Measurements from ENCODE around the gene METTL6. TPM values are rescaled to one million over a fixed set of nuclear protein-coding genes. Genes with fewer than 3 reads are reported as not detected.

The METTL6 gene
- total RNA-seq, 1 experiment from 2014 or later = 18.9 TPM

- no TSS peak for BruUV-seq (replicated peaks)
- Histone ChIP-seq H3K9me3 (no peaks in the 10 kb centered on the region), H3K36me3 (ENCODE audit: control insufficient read depth, insufficient read depth, low read length) (no peaks in the 10 kb centered on the region), H3K4me1 (no peaks in the 10 kb centered on the region), H3K4me3 (ENCODE audit: low read depth, low read length) (no peak overlapping the region), H3K27me3 (replicated peaks; ENCODE audit: control insufficient read depth, insufficient read depth, low read length) (no peaks in the 10 kb centered on the region)
- H3K9me3 Mint-ChIP-seq (ENCODE audit: unreplicated experiment) = no peaks in the 10 kb centered on the region
- H3K4me1 Mint-ChIP-seq (ENCODE audit: low read depth, unreplicated experiment) = no peaks in the 10 kb centered on the region
- H3K4me3 Mint-ChIP-seq (ENCODE audit: unreplicated experiment) = no peak overlapping the region
- H3K27ac Mint-ChIP-seq (ENCODE audit: unreplicated experiment) = no peak overlapping the region
- intact Hi-C loops (cut with micrococcal nuclease; ENCODE audit: unreplicated experiment) = no loop called here
- no peak for TF ChIP-seq CTCF (IDR thresholded peaks at IDR 0.05; ENCODE audit: insufficient read depth in 1 of 2, low read depth in 1 of 2, low read length in 1 of 2, severe bottlenecking in 1 of 2, unreplicated experiment in 1 of 2)
- POLR2A ChIA-PET = no interaction called here
- DNase-seq = no peak
- CTCF ChIA-PET = interaction anchor here (0.6 to 0.7 kb wide), 2 partner anchors 19 to 269 kb away, joined by 3 read pairs; no protein-coding TSS in a partner anchor
- H3K27me3 Mint-ChIP-seq (ENCODE audit: insufficient read depth, unreplicated experiment) = peaks cover 9% of the 10 kb centered on the region
- no peaks in the 10 kb centered on the region for H3K36me3 Mint-ChIP-seq (ENCODE audit: insufficient read depth, unreplicated experiment)
These were observed 44.5 kb upstream of the METTL6 start for GRCh38 chr3:15471861-15472260.

- POLR2A ChIA-PET = no interaction called here
- intact Hi-C loops (cut with micrococcal nuclease; ENCODE audit: unreplicated experiment) = no loop called here
- H3K4me3 ChIP-seq (ENCODE audit: low read depth, low read length) = no peak overlapping the region
- H3K4me1 Mint-ChIP-seq (ENCODE audit: low read depth, unreplicated experiment) = no peaks in the 10 kb centered on the region
- CTCF ChIA-PET = no interaction called here
- H3K36me3 Mint-ChIP-seq (ENCODE audit: insufficient read depth, unreplicated experiment) = no peaks in the 10 kb centered on the region
- no peaks in the 10 kb centered on the region for H3K9me3 Mint-ChIP-seq (ENCODE audit: unreplicated experiment)
- no peak overlapping the region for H3K4me3 Mint-ChIP-seq (ENCODE audit: unreplicated experiment)
- no peaks in the 10 kb centered on the region for H3K4me1 ChIP-seq
- no peak for DNase-seq
- no TSS peak for BruUV-seq (replicated peaks)
- H3K36me3 ChIP-seq (ENCODE audit: control insufficient read depth, insufficient read depth, low read length) = no peaks in the 10 kb centered on the region
- no peak for TF ChIP-seq CTCF (IDR thresholded peaks at IDR 0.05; ENCODE audit: insufficient read depth in 1 of 2, low read depth in 1 of 2, low read length in 1 of 2, severe bottlenecking in 1 of 2, unreplicated experiment in 1 of 2)
- no peak overlapping the region for H3K27ac Mint-ChIP-seq (ENCODE audit: unreplicated experiment)
- no peaks in the 10 kb centered on the region for H3K9me3 ChIP-seq
- H3K27me3 Mint-ChIP-seq (ENCODE audit: insufficient read depth, unreplicated experiment) = peaks cover 9% of the 10 kb centered on the region
- H3K27me3 ChIP-seq (replicated peaks; ENCODE audit: control insufficient read depth, insufficient read depth, low read length) = no peaks in the 10 kb centered on the region
These were observed 43.5 kb upstream of the METTL6 start for GRCh38 chr3:15470849-15471248.

GRCh38 chr3:15470261-15470660 is 42.9 kb upstream of the METTL6 start:
- no peaks in the 10 kb centered on the region for H3K36me3 ChIP-seq (ENCODE audit: control insufficient read depth, insufficient read depth, low read length)
- no peak overlapping the region for H3K4me3 ChIP-seq (ENCODE audit: low read depth, low read length)
- no peaks in the 10 kb centered on the region for H3K4me1 ChIP-seq
- ChIA-PET POLR2A (no interaction called here), CTCF (no interaction called here)
- intact Hi-C loops (cut with micrococcal nuclease; ENCODE audit: unreplicated experiment) = no loop called here
- no TSS peak for BruUV-seq (replicated peaks)
- H3K9me3 ChIP-seq = no peaks in the 10 kb centered on the region
- Mint-ChIP-seq H3K4me1 (ENCODE audit: low read depth, unreplicated experiment) (no peaks in the 10 kb centered on the region), H3K36me3 (ENCODE audit: insufficient read depth, unreplicated experiment) (no peaks in the 10 kb centered on the region), H3K4me3 (ENCODE audit: unreplicated experiment) (no peak overlapping the region), H3K9me3 (ENCODE audit: unreplicated experiment) (no peaks in the 10 kb centered on the region), H3K27ac (ENCODE audit: unreplicated experiment) (no peak overlapping the region), H3K27me3 (ENCODE audit: insufficient read depth, unreplicated experiment) (peaks cover 9% of the 10 kb centered on the region)
- TF ChIP-seq CTCF (IDR thresholded peaks at IDR 0.05; ENCODE audit: insufficient read depth in 1 of 2, low read depth in 1 of 2, low read length in 1 of 2, severe bottlenecking in 1 of 2, unreplicated experiment in 1 of 2) = peak in 1 of 2 experiments; percentile 41
- H3K27me3 ChIP-seq (replicated peaks; ENCODE audit: control insufficient read depth, insufficient read depth, low read length) = no peaks in the 10 kb centered on the region
- DNase-seq = peak in 1 of 2 experiments; percentile 39
